T-cell (primary cell): ENCODE data around the gene ZNF398. TPM values are rescaled to one million over a fixed set of nuclear protein-coding genes. Genes with fewer than 3 reads are reported as not detected.

Experiments
- ATAC-seq, 4 experiments: fragments of 200-7000 bp in 3 of 4; fragments of 150-1000 bp in 1 of 4; cut with Tn5 transposase; replicated peaks in 1 of 4; 1 replicate in 3 of 4; 2 replicates in 1 of 4; pipeline ENCODE4 v1.10.0; 2021; ENCODE audit warnings: moderate library complexity in 3 of 4, mild to moderate bottlenecking in 2 of 4, moderate number of reproducible peaks in 1 of 4
- CTCF ChIA-PET, 2 donors: fragments of 300-600 bp; sonication (Branson Sonifier 250); formaldehyde crosslinking; loops; one replicate each; lab custom pipeline; 2022; ENCODE audit warnings: antibody characterized with exemption in 2 of 2; lab: Charles Lee
- POLR2A ChIA-PET, 2 donors: fragments of 300-600 bp; sonication (Branson Sonifier 250); formaldehyde crosslinking; loops; one replicate each; lab custom pipeline; 2022; ENCODE audit warnings: antibody characterized with exemption in 2 of 2; lab: Charles Lee
- DNase-seq, 35 experiments: peaks; one replicate each; pipeline versions ENCODE4 v3.0.0 to v3.0.0-alpha.2; 2013 to 2023
- H3K27ac ChIP-seq: one replicate; pipeline ENCODE4 v1.5.1; 2013; ENCODE audit warnings: low read length
- H3K27me3 ChIP-seq, 2 experiments: replicated peaks in 1 of 2; 1 replicate in 1 of 2; 2 replicates in 1 of 2; pipeline versions ENCODE4 v1.6.1 to v1.7.0; 2013; ENCODE audit warnings: low read length in 1 of 2, mixed read lengths in 1 of 2; ENCODE audit not compliant: control insufficient read depth in 2 of 2, insufficient read depth in 2 of 2; ENCODE audit errors: extremely low read depth in 1 of 2
- H3K36me3 ChIP-seq, 2 donors: 1 replicate in 1 of 2; 2 replicates in 1 of 2; pipeline versions ENCODE4 v1.6.1 to v1.7.0; 2013; ENCODE audit warnings: low read length in 1 of 2; ENCODE audit not compliant: control insufficient read depth in 2 of 2, insufficient read depth in 1 of 2; ENCODE audit errors: extremely low read depth in 1 of 2
- H3K4me1 ChIP-seq, 2 experiments: 1 replicate in 1 of 2; 2 replicates in 1 of 2; pipeline versions ENCODE4 v1.6.1 to v1.7.0; 2013; ENCODE audit warnings: low read length in 2 of 2, mixed read lengths in 1 of 2; ENCODE audit not compliant: insufficient read depth in 2 of 2, control insufficient read depth in 1 of 2; ENCODE audit errors: extremely low read depth in 1 of 2
- H3K4me3 ChIP-seq, 2 donors: 1 replicate in 1 of 2; 2 replicates in 1 of 2; pipeline versions ENCODE4 v1.5.1 to v1.7.0; 2013; ENCODE audit warnings: mild to moderate bottlenecking in 2 of 2, low read length in 1 of 2, moderate library complexity in 1 of 2; ENCODE audit not compliant: control insufficient read depth in 1 of 2; ENCODE audit errors: extremely low read depth in 1 of 2
- H3K9me3 ChIP-seq: 2 replicates; pipeline ENCODE4 v1.7.0; 2013
- H3K27ac Mint-ChIP-seq, 2 donors: one replicate each; pipeline ENCODE4 v1.8.0; 2020 to 2021; ENCODE audit warnings: mild to moderate bottlenecking in 2 of 2, mixed read lengths in 2 of 2
- H3K27me3 Mint-ChIP-seq, 2 donors: one replicate each; pipeline ENCODE4 v1.8.0; 2021 to 2022; ENCODE audit warnings: mixed read lengths in 2 of 2
- H3K36me3 Mint-ChIP-seq: one replicate; pipeline ENCODE4 v1.8.0; 2021; ENCODE audit warnings: mixed read lengths
- H3K4me1 Mint-ChIP-seq, 3 donors: one replicate each; pipeline ENCODE4 v1.8.0; 2020 to 2022; ENCODE audit warnings: mixed read lengths in 3 of 3, mild to moderate bottlenecking in 1 of 3
- H3K4me3 Mint-ChIP-seq, 3 donors: one replicate each; pipeline ENCODE4 v1.8.0; 2020 to 2022; ENCODE audit warnings: mild to moderate bottlenecking in 3 of 3, mixed read lengths in 3 of 3, moderate library complexity in 3 of 3
- H3K9me3 Mint-ChIP-seq, 3 donors: one replicate each; pipeline ENCODE4 v1.8.0; 2020 to 2022; ENCODE audit warnings: mixed read lengths in 3 of 3
- WGBS: methylation state at CpG from one replicate; pipeline ENCODE4 v1.1.5; 2013; ENCODE audit warnings: missing lambda C conversion rate; ENCODE audit not compliant: insufficient coverage; 5-methylcytosine and 5-hydroxymethylcytosine counted together
- total RNA-seq, 35 experiments: library from RNA in 6 of 35; stranded (reverse) in 6 of 35; fragments of 120-200 nt in 1 of 35; gene quantifications; one replicate each; pipeline versions ENCODE4 v1.2.1 to v1.2.4 and lab custom pipeline; 2013 to 2026

ZNF398 gene
- total RNA-seq, 5 donors from 2014 or later (not counting 1 experiment from before 2014, with no cell fraction given): 15.1 to 31.0 (median 28.4) TPM

DNA sequence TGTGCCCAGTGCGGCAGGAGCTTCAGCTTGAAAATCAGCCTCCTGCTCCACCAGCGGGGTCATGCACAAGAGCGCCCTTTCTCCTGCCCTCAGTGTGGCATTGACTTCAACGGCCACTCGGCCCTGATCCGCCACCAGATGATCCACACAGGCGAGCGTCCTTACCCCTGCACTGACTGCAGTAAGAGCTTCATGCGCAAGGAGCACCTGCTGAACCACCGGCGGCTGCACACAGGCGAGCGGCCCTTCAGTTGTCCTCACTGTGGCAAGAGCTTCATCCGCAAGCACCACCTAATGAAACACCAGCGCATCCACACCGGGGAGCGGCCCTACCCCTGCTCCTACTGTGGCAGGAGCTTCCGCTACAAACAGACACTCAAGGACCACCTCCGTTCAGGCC is 32.0 kb downstream of the ZNF398 start:
- H3K4me1 Mint-ChIP-seq: no peaks in the 10 kb centered on the region
- WGBS: 97% methylated on average over 14 of the region's 19 CpGs
- ChIA-PET CTCF (no interaction called here), POLR2A (no interaction called here)
- no peak overlapping the region for H3K27ac ChIP-seq
- no peaks in the 10 kb centered on the region for H3K4me1 ChIP-seq
- H3K36me3 ChIP-seq: peaks cover 3 to 52% of the 10 kb centered on the region in 2 donors
- no peak overlapping the region for H3K4me3 ChIP-seq
- no peaks in the 10 kb centered on the region for H3K27me3 ChIP-seq
- no peaks in the 10 kb centered on the region for H3K27me3 Mint-ChIP-seq
- no peaks in the 10 kb centered on the region for H3K9me3 Mint-ChIP-seq
- no peak overlapping the region for H3K4me3 Mint-ChIP-seq
- H3K27ac Mint-ChIP-seq: peak overlapping the region in 1 of 2 donors; percentile 28
- H3K9me3 ChIP-seq: no peaks in the 10 kb centered on the region
- ATAC-seq (no peak), DNase-seq (no peak)
- H3K36me3 Mint-ChIP-seq: peaks cover 44% of the 10 kb centered on the region

DNA sequence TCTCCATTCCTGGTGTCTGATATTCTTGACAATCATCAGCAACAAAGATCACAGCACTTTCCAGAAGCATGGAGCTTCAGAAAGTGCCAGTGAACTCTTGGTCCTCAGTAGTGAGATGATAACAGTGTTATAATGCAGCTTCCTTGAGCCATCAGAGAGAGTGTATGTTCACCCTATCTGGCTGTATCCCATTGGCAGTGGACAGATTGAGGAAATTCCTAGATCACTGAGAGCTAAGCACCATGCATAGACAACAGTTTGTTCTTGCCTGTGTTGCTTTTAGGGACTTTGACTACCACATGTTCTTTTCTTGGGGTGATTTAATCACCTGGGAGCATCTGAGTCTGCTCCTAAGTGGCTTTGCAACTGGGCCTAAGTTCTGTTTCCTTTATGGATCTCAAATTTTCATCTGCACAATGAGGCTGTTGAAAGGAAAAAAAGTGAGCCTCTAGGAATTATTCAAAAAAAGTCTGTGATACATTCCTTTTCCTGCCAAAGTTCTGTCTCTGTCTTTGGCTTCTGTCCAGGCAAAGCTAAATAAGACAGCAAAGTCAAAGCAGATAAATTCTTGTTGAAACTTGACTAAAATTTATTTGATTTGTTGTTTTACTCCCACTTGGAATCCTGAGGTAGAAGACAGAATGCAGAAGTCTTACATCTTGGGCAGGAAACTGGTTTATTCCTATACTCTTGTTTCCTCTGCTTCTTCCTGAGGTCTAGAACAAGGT is 33.6 kb downstream of the ZNF398 start:
- Mint-ChIP-seq H3K27ac (peak overlapping the region; percentile 17 to 42), H3K9me3 (no peaks in the 10 kb centered on the region), H3K36me3 (peaks cover 44% of the 10 kb centered on the region), H3K27me3 (no peaks in the 10 kb centered on the region), H3K4me3 (no peak overlapping the region), H3K4me1 (no peaks in the 10 kb centered on the region)
- POLR2A ChIA-PET: interaction anchor here in 1 of 2 donors (0.5 kb wide), 1 partner anchor 1178 kb away, joined by 5 read pairs; no protein-coding TSS in a partner anchor
- Histone ChIP-seq H3K4me3 (no peak overlapping the region), H3K4me1 (no peaks in the 10 kb centered on the region), H3K36me3 (peaks cover 3 to 41% of the 10 kb centered on the region in 2 donors), H3K27me3 (no peaks in the 10 kb centered on the region), H3K27ac (no peak overlapping the region), H3K9me3 (no peaks in the 10 kb centered on the region)
- ATAC-seq: no peak
- no peak for DNase-seq
- CTCF ChIA-PET: interaction anchor here in 1 of 2 donors (0.7 kb wide), 1 partner anchor 196 kb away, joined by 3 read pairs; no protein-coding TSS in a partner anchor

DNA sequence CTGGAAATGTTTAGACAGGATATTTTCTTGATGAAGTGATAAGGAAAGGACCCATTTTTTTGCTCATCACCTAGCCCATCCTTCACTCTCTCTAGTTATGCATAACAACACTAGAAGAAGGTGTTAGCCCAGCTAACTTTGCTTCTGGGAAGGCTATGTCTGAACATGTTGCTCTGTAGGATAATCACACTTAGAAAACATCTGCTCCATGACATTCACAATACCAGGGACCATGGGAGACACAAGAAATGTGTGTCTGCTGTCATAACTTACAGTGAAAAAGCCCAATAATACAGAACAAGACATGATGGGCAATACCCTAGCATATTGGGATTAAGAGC is 34.2 kb downstream of the ZNF398 start:
- no peaks in the 10 kb centered on the region for H3K4me1 Mint-ChIP-seq
- Histone ChIP-seq H3K36me3 (peaks cover 3 to 36% of the 10 kb centered on the region in 2 donors), H3K4me1 (no peaks in the 10 kb centered on the region), H3K27ac (no peak overlapping the region), H3K9me3 (no peaks in the 10 kb centered on the region), H3K27me3 (no peaks in the 10 kb centered on the region), H3K4me3 (no peak overlapping the region)
- H3K36me3 Mint-ChIP-seq: peaks cover 42% of the 10 kb centered on the region
- no peak overlapping the region for H3K4me3 Mint-ChIP-seq
- ChIA-PET POLR2A (no interaction called here), CTCF (no interaction called here)
- no peak for DNase-seq
- H3K27me3 Mint-ChIP-seq: no peaks in the 10 kb centered on the region
- ATAC-seq: no peak
- peak overlapping the region; percentile 17 to 42 for H3K27ac Mint-ChIP-seq
- no peaks in the 10 kb centered on the region for H3K9me3 Mint-ChIP-seq

DNA sequence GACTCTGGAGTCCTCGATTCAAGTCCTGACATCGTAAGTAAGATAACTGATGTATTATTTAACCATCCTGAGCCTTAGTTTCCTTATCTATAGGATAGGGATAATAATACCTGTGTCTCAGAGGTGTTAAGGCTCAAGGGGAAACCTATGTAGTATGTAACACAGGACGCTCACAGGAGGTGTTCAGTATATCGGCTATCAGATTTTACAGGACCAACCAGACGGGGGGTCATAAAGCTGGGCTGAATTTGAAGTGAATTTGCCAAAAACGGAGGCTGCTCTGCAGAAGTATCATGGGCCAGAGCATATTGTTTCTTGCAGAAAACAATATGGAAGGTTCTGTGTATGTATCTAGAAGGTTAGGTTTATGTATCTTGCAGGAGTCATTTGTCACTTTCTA is 37.0 kb downstream of the ZNF398 start:
- Mint-ChIP-seq H3K9me3 (no peaks in the 10 kb centered on the region), H3K27me3 (no peaks in the 10 kb centered on the region), H3K27ac (no peak overlapping the region), H3K4me1 (no peaks in the 10 kb centered on the region), H3K4me3 (no peak overlapping the region), H3K36me3 (peaks cover 19% of the 10 kb centered on the region)
- ATAC-seq (no peak), DNase-seq (no peak)
- ChIA-PET POLR2A (no interaction called here), CTCF (no interaction called here)
- Histone ChIP-seq H3K9me3 (no peaks in the 10 kb centered on the region), H3K27me3 (no peaks in the 10 kb centered on the region), H3K4me1 (no peaks in the 10 kb centered on the region), H3K27ac (no peak overlapping the region), H3K36me3 (peaks cover 0 to 11% of the 10 kb centered on the region in 2 donors), H3K4me3 (no peak overlapping the region)
- WGBS: 98% methylated on average over 4 of the region's 6 CpGs

DNA sequence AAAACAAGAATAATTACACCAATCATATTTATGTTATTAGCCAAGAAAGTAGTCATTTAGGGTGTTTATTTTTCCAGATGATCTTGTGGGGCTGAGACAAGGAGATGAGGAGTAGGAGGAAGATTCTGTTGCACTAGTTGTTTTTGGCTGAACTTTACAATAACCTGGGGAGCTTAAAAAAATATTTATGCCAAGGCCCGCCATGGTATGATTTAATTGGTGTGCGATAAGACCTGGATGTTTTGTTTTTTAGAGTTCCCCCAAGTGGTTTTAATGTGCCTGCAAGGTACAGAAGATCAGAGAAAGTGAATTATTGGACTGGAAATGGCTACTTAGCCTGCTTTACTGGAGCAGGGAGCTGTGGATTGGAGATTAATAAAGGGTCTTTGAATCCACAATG is 41.0 kb downstream of the ZNF398 start:
- Histone ChIP-seq H3K36me3 (no peaks in the 10 kb centered on the region), H3K9me3 (no peaks in the 10 kb centered on the region), H3K27me3 (no peaks in the 10 kb centered on the region), H3K4me3 (no peak overlapping the region), H3K27ac (no peak overlapping the region), H3K4me1 (no peaks in the 10 kb centered on the region)
- POLR2A ChIA-PET: interaction anchor here in 1 of 2 donors (0.5 kb wide), 1 partner anchor 198 kb away, joined by 3 read pairs; no protein-coding TSS in a partner anchor
- CTCF ChIA-PET: interaction anchor here in 1 of 2 donors (0.6 kb wide), 2 partner anchors 18 to 28 kb away, joined by 5 read pairs; no protein-coding TSS in a partner anchor
- Mint-ChIP-seq H3K27ac (no peak overlapping the region), H3K4me1 (peaks cover 0 to 11% (median 3%) of the 10 kb centered on the region in 3 donors), H3K4me3 (no peak overlapping the region), H3K27me3 (no peaks in the 10 kb centered on the region), H3K9me3 (no peaks in the 10 kb centered on the region), H3K36me3 (no peaks in the 10 kb centered on the region)
- ATAC-seq (no peak), DNase-seq (no peak)
- WGBS: 94% methylated on average over 2 of the region's 2 CpGs

DNA sequence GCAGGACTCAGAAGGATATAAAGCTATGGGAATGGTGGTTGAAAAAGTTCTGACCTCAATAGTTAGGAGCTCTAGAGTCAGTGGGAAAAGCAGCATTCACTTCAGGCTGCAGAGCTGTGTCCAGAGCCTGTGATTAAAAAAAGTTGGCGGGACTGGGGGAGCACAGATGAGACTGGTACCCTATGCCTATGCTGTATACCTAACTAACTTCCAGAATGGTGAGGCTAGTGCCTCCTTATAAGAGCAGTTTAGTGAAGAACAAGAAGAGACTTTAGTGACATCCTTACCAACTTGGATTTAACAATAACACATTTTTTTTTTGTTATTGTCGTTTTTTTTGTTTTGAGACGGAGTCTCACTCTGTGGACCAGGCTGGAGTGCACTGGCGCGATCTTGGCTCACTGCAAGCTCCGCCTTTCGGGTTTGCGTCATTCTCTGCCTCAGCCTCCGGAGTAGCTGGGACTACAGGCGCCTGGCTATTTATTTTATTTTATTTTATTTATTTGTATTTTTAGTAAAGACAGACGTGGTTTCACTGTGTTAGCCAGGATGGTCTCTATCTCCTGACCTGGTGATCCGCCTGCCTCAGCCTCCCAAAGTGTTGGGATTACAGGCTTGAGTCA is 41.5 kb downstream of the ZNF398 start:
- no peak overlapping the region for H3K27ac Mint-ChIP-seq

More for the DNA sequence above, 41.5 kb downstream of the ZNF398 start:
- ChIA-PET POLR2A (no interaction called here), CTCF (interaction anchor here (0.7 kb wide), 2 partner anchors 40 to 232 kb away, joined by 3 read pairs; no protein-coding TSS in a partner anchor)
- no peaks in the 10 kb centered on the region for H3K36me3 ChIP-seq
- Mint-ChIP-seq H3K9me3 (no peaks in the 10 kb centered on the region), H3K4me3 (no peak overlapping the region), H3K36me3 (no peaks in the 10 kb centered on the region), H3K27me3 (no peaks in the 10 kb centered on the region), H3K4me1 (peaks cover 0 to 11% (median 3%) of the 10 kb centered on the region in 3 donors)
- H3K4me3 ChIP-seq: no peak overlapping the region
- H3K27me3 ChIP-seq: peaks cover 0 to under 1% of the 10 kb centered on the region in 2 experiments
- no peaks in the 10 kb centered on the region for H3K4me1 ChIP-seq
- 70% methylated on average over 2 of the region's 12 CpGs for WGBS
- ATAC-seq (no peak), DNase-seq (no peak)
- H3K9me3 ChIP-seq: no peaks in the 10 kb centered on the region
- H3K27ac ChIP-seq: no peak overlapping the region
